ENCODE results near the gene JDP2. TPM values are rescaled to one million over a fixed set of nuclear protein-coding genes. Genes with fewer than 3 reads are reported as not detected.

Gene JDP2
- total RNA-seq, 4 donors from 2014 or later = 42.7 to 118 (median 96.9) TPM

DNA sequence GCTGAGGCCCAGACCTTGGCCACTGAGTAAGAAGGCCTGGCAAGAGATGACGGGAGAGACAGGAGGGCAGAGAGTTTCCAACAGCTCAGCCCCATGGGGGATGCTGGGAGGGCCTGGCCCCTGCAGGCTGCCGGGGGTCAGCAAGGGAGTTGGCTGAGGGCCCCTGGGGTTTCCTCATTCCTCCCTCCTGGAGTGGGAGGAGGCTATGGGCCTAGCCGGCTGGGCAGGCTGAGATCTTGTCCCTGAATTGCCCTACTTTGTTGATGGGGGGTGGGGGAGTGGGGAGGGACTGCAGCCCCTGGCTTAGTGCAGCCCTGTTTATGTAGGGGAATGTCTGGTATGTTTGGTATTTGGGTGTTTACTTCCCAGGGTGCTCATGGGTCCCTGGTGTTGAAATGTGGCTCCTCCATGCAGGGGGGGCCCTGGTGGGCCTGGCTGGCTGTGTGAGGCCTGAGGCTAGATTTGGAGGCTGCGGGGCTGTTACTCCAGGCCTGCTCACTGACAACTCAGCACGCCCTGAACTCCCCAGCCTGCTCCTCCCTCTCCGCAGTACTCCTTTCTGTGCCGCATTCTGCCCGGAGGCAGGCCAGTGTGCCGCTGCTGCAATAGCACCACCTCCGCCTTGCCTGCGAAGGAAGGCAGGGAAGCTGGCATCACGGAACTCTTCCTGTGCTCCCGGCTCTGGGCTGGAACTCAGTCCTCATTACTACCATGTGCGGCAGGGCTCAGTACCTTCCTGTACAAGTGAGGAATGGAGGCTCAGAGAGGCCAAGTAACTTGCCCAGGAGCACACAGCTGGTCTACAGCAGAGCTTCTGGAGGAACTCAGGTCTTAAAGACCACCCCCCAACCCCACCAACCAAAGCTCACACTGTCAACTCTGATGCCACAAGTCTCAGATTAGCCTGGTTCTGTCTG is 25.3 kb downstream of the JDP2 start:
- TF ChIP-seq CTCF (IDR thresholded peaks at IDR 0.05; ENCODE audit: low read depth) = no peak

GRCh38 chr14:75453817-75454434 is 26.1 kb downstream of the JDP2 start:
- TF ChIP-seq CTCF (IDR thresholded peaks at IDR 0.05; ENCODE audit: low read depth) = no peak

DNA sequence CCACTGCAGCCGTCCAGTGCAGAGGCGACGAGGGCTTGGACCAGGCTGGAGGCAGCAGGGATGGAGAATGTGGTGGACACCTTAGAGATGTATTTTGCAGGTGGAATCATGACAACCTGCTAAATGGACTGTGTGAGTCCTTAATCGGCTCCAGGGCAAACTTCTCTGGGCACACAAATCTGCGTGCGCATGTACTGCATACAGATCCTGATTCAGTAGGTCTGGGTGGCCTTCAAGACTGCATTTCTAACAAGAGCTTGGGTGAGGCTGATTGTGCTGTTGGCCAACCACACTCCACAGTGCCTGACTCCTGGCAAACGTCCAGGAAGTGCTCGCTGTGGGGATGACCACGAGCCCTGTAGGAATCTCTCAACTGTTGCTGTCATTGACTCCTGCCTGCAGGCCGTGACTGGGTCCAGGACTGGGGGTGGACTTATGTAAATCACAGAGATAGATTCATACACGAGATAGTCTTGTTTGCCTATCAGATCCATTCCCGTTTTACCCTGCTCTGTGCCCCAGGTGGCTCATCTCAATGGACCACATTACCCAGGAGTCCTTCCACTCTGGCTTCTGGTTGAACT is 27.2 kb downstream of the JDP2 start:
- no peak for TF ChIP-seq CTCF (IDR thresholded peaks at IDR 0.05; ENCODE audit: low read depth)

DNA sequence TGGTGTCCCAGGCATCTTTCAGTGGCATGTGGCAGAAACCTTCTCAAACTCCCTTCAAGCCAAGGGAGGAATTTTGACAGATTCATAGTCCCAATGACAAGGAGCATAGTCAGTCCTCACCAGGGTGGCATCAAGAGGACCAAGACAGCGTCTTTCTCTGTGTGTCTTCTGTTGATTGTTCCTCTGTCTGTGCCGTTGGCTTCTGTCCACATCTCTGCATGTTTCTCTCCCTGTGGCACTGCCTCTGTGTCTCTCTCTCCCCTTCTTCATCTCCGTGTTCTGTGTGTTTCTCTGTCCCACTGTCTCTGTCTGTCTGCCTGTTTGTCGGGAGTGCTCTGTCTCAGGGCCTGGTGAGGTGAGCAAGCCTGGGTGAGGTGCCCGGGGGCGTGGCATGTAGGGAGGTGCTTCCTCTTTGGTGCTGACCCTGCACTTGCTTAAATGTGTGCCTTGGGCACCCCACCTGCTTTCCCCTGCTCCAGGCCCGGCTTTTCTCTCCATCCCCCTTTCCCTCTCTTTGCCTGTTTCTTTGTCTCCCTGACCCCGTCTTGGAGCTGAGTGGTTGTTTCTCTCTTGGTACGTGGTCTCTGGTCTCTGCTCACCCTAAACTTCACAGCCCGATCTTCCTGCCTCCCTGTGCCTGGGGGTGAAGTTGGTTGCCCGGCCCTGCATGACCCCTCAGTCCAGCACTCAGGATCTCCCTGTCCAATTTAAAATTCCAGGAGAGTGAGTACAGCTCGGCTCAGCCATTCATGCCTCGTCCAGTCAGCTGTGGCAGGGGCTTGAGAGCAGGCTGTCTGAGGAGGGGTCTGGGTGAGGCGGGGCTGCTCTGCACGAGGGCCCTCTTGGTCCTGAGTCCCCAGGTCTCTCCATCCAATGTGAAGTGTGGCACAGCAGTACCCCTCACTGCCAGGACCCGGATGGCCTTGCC is 28.5 kb downstream of the JDP2 start:
- TF ChIP-seq CTCF (IDR thresholded peaks at IDR 0.05; ENCODE audit: low read depth) = no peak

DNA sequence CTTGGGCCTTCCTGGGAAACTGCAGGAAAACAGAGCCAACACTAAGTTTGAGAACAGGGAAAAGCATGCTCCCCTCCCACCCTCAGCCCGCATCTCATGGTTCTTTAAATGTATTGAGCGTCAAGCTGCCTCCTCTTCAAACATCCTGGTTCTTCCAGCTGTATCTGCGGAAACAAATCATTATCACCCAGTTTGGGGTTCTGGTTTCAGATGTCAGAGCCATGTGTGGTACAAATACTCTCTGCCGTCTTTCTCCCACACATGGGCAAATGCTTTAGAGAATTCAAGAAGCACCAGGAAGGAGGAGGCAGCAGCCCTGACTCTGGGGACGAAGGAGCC is 29.1 kb downstream of the JDP2 start:
- no peak for TF ChIP-seq CTCF (IDR thresholded peaks at IDR 0.05; ENCODE audit: low read depth)

- no peak for TF ChIP-seq CTCF (IDR thresholded peaks at IDR 0.05; ENCODE audit: low read depth)
These were observed 29.9 kb downstream of the JDP2 start for GRCh38 chr14:75457648-75458165.
